ENCODE results near the gene CEP83.

DNA sequence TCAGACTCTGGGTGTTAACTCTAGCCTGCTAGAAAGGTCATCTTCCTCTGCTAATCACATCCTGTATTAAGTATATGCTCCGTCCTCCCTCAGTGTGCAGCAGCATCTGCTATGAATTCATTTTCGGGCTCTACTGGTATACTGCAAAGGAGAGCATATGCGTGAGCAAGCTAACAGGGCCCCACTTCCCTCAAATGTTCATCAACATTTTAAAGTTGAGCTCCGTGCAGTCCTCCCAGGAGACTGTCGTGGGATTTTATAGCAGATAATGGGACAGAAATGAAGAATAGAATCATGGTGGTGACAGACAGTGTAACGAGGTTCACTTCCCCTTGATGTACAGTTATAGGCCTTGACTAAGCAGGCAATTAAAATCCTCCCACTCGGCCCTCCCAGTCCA is 179.6 kb downstream of the CEP83 start:
- TF ChIP-seq POLR2A (IDR thresholded peaks at IDR 0.05; ENCODE audit: low read depth) (no peak), POLR2AphosphoS5 (IDR thresholded peaks at IDR 0.05) (no peak)
